HG03135 (cell line): ENCODE measurements around the gene LRRC7.
"Not testable (repeated sequence)": the region's sequence is repeated elsewhere in the genome, so short reads cannot be mapped to it uniquely, and the experiment has no call there.

Experiments
- ATAC-seq: cut with Tn5 transposase; IDR thresholded peaks from one replicate; pipeline ENCODE4 v1.9.1; 2021; ENCODE audit warnings: mild to moderate bottlenecking, moderate library complexity; ENCODE audit not compliant: unreplicated experiment

The LRRC7 gene

GRCh38 chr1:70033266-70033873, 465.6 kb downstream of the LRRC7 start:
- peak; percentile 57 for ATAC-seq

GRCh38 chr1:70033936-70034335, 466.2 kb downstream of the LRRC7 start:
- no peak for ATAC-seq

GRCh38 chr1:70034403-70034802, 466.7 kb downstream of the LRRC7 start:
- no peak for ATAC-seq

DNA sequence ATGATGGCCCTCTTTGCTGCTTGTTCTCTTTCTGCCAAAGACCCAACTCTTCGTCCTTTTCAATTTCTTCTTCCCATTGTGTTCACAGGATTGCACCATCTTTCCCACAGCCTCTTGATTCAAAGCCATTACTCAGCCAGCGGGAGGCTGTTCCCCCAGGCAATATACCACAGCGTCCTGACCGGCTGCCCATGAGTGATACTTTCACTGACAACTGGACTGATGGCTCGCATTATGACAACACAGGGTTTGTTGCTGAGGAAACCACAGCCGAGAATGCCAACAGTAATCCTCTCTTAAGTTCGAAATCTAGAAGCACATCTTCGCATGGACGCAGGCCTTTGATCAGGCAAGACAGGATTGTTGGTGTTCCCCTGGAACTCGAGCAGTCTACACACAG, 470.3 kb downstream of the LRRC7 start:
- ATAC-seq = no peak

DNA sequence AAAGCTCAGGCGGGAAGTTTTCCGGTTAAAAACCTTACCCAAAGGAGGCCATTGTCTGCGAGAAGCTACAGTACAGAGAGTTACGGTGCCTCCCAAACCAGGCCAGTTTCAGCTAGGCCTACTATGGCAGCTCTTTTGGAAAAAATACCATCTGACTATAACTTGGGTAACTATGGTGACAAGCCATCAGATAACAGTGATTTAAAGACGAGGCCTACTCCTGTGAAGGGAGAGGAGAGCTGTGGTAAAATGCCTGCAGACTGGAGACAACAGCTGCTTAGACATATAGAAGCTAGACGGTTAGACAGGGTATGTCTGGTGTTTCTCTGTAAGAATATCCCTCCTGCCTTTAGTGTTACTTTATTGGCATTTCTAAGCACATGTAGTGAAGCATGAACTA, 471.8 kb downstream of the LRRC7 start:
- ATAC-seq = no peak

DNA sequence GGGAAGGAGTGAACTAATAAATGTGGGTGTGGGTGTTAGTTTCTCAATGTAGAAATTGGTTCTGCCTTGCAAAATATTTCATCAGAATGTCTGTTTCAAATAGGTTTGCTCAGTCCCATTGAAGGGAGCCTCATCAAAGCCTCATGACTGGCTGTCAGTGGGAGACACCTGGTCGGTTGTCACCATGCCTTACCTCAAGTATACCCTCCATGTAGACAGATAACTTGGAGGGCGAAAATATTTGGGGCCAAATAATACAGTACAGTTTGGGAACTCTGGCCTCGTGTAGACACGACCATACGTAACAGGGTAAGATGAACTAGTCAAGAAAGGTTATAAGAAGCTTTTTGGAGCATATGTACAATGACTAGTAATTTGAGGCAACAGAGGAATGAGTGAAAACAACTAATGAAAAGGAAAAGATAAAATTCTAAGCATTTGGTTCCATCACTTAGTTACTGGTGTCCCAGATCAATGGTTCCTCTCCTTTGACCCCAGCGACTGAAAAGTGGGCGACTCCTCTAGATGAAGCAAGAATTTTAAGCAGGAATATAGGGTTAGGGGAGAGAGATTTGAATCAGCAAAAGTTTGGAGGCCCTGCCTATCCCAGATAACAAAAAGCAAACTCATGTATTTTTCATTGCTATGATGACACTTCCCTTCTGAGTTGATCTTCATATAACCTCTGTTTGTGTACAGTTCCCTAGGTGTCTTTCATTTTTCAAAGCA, 473.8 kb downstream of the LRRC7 start:
- ATAC-seq = no peak

- no peak for ATAC-seq
Measured at GRCh38 chr1:70042090-70042731, 474.5 kb downstream of the LRRC7 start.

- no peak for ATAC-seq
Measured at GRCh38 chr1:70043804-70044203, 476.1 kb downstream of the LRRC7 start.

- no peak for ATAC-seq
Measured at GRCh38 chr1:70044832-70045231, 477.1 kb downstream of the LRRC7 start.

DNA sequence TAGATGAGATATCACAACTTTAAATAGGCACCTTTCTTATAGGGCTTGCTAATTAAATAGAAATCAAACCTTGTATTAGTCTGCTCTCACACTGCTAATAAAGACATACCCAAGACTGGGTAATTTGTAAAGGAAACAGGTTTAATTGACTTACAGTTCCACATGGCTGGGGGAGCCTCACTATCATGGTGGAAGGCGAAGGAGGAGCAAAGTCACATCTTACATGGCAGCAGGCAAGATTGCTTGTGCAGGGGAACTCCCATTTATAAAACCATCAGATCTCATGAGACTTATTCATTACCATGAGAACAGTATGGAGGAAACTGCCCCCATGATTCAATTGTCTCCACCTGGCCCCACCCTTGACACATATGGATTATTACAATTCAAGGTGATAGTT, 477.9 kb downstream of the LRRC7 start:
- not testable (repeated sequence) for ATAC-seq

DNA sequence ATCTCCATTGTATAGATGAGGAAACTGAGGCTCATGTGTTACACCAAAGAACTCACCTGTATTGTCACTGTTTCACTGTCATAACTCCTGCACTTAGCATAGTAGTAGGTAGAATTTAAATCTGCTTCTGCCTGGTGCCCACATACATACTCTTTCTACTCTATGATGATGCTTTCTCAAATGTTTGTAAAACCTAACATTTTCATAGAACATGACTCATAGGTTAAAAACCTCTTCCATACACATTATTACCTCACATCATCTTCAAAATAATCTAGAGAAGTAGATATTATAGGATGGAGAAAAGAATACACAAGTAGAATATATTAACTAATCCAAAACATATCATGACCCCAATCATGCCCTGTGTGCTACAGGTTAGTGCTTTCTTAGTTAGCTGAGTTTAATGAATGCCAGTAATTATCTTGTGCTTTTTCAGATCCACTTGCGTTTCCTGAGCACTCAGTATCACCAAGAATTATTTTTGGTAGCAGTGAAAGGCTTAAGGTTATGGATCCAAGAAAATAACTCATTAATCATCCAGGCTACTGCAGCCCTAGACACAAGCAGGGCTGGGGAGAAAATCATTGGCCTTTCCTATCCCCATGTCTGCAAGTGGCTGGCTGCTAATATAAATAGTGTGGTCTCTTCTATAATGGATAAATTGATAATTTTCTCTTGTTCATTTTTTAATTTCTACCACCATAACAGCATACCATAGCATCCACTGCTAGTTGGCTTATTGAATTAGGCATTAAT, 480.8 kb downstream of the LRRC7 start:
- ATAC-seq = no peak

DNA sequence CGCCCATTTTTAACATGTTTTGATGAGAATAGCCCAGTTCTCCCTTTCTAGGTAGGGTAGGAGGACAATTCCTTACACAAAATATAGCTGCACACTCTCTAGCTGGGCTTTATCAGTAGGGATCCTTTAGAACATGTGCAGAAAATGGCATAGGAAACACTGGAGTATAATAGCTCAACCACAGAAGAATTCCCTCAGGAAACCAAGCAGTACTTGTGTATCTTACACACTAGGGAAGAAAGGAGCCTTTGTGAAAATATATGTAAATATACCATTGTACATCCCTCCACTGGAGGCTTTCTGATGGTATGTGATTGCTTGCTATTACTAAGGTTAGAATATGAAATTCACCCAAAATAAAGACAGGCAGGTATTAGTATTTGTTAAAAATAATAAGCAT, 484.2 kb downstream of the LRRC7 start:
- no peak for ATAC-seq

DNA sequence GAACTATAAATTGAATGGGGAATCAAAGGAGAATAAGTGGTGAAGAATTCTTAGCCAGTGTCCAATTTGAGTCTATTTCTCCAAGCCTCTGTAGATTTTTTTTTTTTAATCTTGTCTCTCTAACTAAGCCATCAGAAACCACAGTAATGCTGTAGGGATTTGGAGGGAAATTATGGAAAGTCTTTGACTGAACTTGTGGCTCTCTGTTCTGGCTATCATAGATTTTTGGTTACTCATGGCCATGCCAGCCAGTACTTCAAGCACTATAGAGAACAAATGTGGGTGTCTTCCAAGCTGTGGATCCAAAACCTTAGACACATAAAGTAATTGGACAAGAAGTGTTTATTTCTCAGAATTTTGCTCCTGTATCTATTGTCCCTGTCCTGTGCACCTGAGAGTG, 489.8 kb downstream of the LRRC7 start:
- no peak for ATAC-seq

- ATAC-seq = no peak
Measured at GRCh38 chr1:70061231-70061630, 493.5 kb downstream of the LRRC7 start.

- no peak for ATAC-seq
Measured at GRCh38 chr1:70063861-70064260, 496.1 kb downstream of the LRRC7 start.

- no peak for ATAC-seq
Measured at GRCh38 chr1:70066711-70067110, 499.0 kb downstream of the LRRC7 start.

DNA sequence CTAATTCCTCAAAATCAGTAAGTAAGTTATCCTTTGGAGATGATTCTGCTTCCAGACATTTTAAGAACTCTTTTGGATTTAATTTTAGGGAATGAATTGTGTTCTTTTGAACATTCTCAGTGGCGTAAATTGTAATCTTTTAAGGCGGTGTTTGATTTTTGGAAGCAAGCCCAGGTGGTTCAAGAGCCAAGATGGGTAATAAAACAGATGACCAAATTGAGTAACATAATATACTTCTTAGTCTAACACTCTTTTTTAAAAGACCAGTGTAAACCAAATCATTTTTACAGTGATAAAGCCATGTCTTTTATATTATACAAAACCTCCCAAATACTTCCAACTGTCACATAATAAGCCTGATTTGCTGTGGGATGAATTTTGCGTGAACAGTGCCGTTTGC, 503.9 kb downstream of the LRRC7 start:
- no peak for ATAC-seq

- no peak for ATAC-seq
Measured at GRCh38 chr1:70072231-70072751, 504.6 kb downstream of the LRRC7 start.

GRCh38 chr1:70075761-70076160, 508.0 kb downstream of the LRRC7 start:
- no peak for ATAC-seq

- ATAC-seq = no peak
Measured at GRCh38 chr1:70077066-70077465, 509.3 kb downstream of the LRRC7 start.

GRCh38 chr1:70079546-70079945, 511.8 kb downstream of the LRRC7 start:
- ATAC-seq = no peak
